ENCODE measurements around the gene EFNA4.

- TF ChIP-seq CTCF (IDR thresholded peaks at IDR 0.05 in 2 of 3, conservative IDR thresholded peaks at IDR 0.05 in 1 of 3; ENCODE audit: borderline replicate concordance in 1 of 3, insufficient read depth in 1 of 3, low read depth in 2 of 3, low read length in 2 of 3): no peak
- TF ChIP-seq EZH2 (IDR thresholded peaks at IDR 0.05): no peak
- no peak for TF ChIP-seq JUND (IDR thresholded peaks at IDR 0.05)
These were observed 17.0 kb downstream of the EFNA4 start for GRCh38 chr1:155080312-155081228.
